ENCODE measurements around the gene CCNG1.

The CCNG1 gene

DNA sequence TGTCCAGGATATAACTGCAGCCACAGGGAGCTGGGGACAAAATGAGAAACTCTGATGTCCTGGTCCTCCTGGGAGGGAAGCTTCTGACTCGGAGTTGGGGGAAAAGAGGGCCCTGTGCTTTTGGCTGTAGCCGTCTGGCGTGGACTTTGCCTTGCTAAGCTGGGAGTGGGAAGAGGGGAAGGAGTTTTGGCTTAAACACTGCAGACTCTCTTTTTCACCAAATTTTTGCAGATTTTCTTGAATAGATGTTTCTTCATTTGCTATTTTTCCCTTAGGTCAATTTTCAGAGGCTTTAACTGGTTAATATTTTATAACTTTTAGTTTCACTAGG is 52.3 kb downstream of the CCNG1 start:
- no peak for DNase-seq (ENCODE audit: low read depth)

Measured in activated T-cell treated with anti-CD3 and anti-CD28 coated beads for 1 hour (primary cell).